K562 (cell line): ENCODE results near the gene PLEKHF1. TPM values are rescaled to one million over a fixed set of nuclear protein-coding genes. Genes with fewer than 3 reads are reported as not detected.

Source experiments
- BRCA1 ChIP-seq, 2 experiments: fragments of 450-650 bp in 1 of 2; sonication (generic) in 1 of 2; formaldehyde crosslinking in 1 of 2; IDR thresholded peaks; 2 replicates each; pipeline versions ENCODE4 v1.5.0 to v1.6.1; 2017 to 2020; ENCODE audit warnings: mild to moderate bottlenecking in 1 of 2, missing genetic modification reagents in 1 of 2
- CHD4 ChIP-seq: fragments of 200-600 bp; sonication (generic); IDR thresholded peaks from 3 replicates; pipeline ENCODE4 v1.6.1; 2012; ENCODE audit warnings: low read depth, mild to moderate bottlenecking, mixed read lengths, low read length, inconsistent platforms; ENCODE audit not compliant: insufficient read depth, insufficient replicate concordance, poor library complexity, severe bottlenecking
- HDAC8 ChIP-seq: fragments of 450-650 bp; IDR thresholded peaks from 2 replicates; pipeline ENCODE4 v1.6.1; 2016; ENCODE audit warnings: mild to moderate bottlenecking, missing genetic modification characterization, moderate library complexity, missing compliant biosample characterization
- HMG20A ChIP-seq: fragments of 450-650 bp; formaldehyde crosslinking; conservative IDR thresholded peaks from 2 replicates; pipeline ENCODE4 v1.4.0; 2020; ENCODE audit warnings: mild to moderate bottlenecking, mixed read lengths
- NFIC ChIP-seq: fragments of 450-650 bp; IDR thresholded peaks from 2 replicates; pipeline ENCODE4 v1.6.1; 2017; ENCODE audit warnings: mild to moderate bottlenecking, inconsistent platforms
- NR2F6 ChIP-seq: fragments of 450-650 bp; formaldehyde crosslinking; IDR thresholded peaks from 2 replicates; pipeline ENCODE4 v1.4.0; 2020; ENCODE audit warnings: mild to moderate bottlenecking
- PHF8 ChIP-seq: fragments of 200-600 bp; sonication (generic); IDR thresholded peaks from 2 replicates; pipeline ENCODE4 v1.6.1; 2012; ENCODE audit warnings: mixed run types, mild to moderate bottlenecking, inconsistent platforms, low read length, moderate library complexity, borderline replicate concordance
- POLR2H ChIP-seq: IDR thresholded peaks from 2 replicates; pipeline ENCODE4 v1.6.1; 2016; ENCODE audit warnings: missing genetic modification characterization, low read depth, mild to moderate bottlenecking, control low read depth, missing compliant biosample characterization, moderate library complexity
- TBP ChIP-seq: optimal IDR thresholded peaks from 2 replicates; pipeline ENCODE3; 2011; ENCODE audit warnings: low read depth, low read length, improper control_type of control experiment
- TCFL5 ChIP-seq: fragments of 250-450 bp; sonication (Bioruptor Pico); conservative IDR thresholded peaks from 2 replicates; pipeline ENCODE4 v1.6.1; 2021; ENCODE audit warnings: mild to moderate bottlenecking, moderate library complexity, matching md5 sums
- WHSC1 ChIP-seq: IDR thresholded peaks from one replicate; pipeline ENCODE4 v1.6.1; 2012; ENCODE audit warnings: low read length, control low read depth, inconsistent platforms
- ZC3H8 ChIP-seq: fragments of 450-650 bp; IDR thresholded peaks from 2 replicates; pipeline ENCODE4 v1.6.1; 2017
- ZNF518B ChIP-seq: fragments of 250-450 bp; sonication (Bioruptor Pico); IDR thresholded peaks from 2 replicates; pipeline ENCODE4 v1.5.0; 2021; ENCODE audit warnings: mild to moderate bottlenecking, moderate library complexity
- ZNF696 ChIP-seq: fragments of 250-450 bp; sonication (Bioruptor Pico); conservative IDR thresholded peaks from 2 replicates; pipeline ENCODE4 v1.4.0; 2020; ENCODE audit warnings: mild to moderate bottlenecking, moderate library complexity
- ZNF766 ChIP-seq: fragments of 200-800 bp; sonication (Bioruptor generic); conservative IDR thresholded peaks from 2 replicates; pipeline ENCODE4 v1.6.1; 2016; ENCODE audit warnings: missing genetic modification characterization, missing compliant biosample characterization
- polyA plus RNA-seq, 8 experiments: library from polyadenylated mRNA; depleted of rRNA in 4 of 8; stranded (reverse) in 5 of 8; unstranded in 3 of 8; fragments of >200 nt; fragmentation: Nextera tagmentation in 2 of 8; fragmentation: Illumina TruSeq in 1 of 8; extraction: Ambion mirVana in 2 of 8; extraction: Trizol in 1 of 8; gene quantifications; 2 replicates each; pipeline versions ENCODE4 v1.2.1 to v1.2.3, GENCODE V29; 2011 to 2014; ENCODE audit warnings: inconsistent platforms in 1 of 8, missing spikeins in 1 of 8
- total RNA-seq, 7 experiments: library from RNA; depleted of rRNA in 6 of 7; stranded (reverse); fragments of >200 nt in 6 of 7; fragmentation: Illumina TruSeq in 2 of 7; extraction: Trizol in 2 of 7; gene quantifications; 2 replicates each; pipeline versions ENCODE4 v1.2.1 to v1.2.3, GENCODE V29; 2011 to 2021; ENCODE audit warnings: low replicate concordance in 1 of 7
- TF ChIP-seq, protein P1 (sequence below), 2 experiments: fragments of 450-650 bp in 1 of 2; IDR thresholded peaks; 2 replicates each; pipeline ENCODE4 v1.6.1; 2011 to 2017; ENCODE audit warnings: low read depth in 2 of 2, antibody characterized with exemption in 1 of 2, borderline replicate concordance in 1 of 2, low read length in 1 of 2, mild to moderate bottlenecking in 1 of 2, mixed read lengths in 1 of 2; ENCODE audit not compliant: control insufficient read depth in 1 of 2
- TF ChIP-seq, protein P2 (sequence below): fragments of 250-450 bp; sonication (Bioruptor Pico); IDR thresholded peaks from 2 replicates; pipeline ENCODE4 v1.6.1; 2021; ENCODE audit warnings: mild to moderate bottlenecking
- TF ChIP-seq, protein P3 (sequence below): sonication (generic); formaldehyde crosslinking; IDR thresholded peaks from 2 replicates; pipeline ENCODE4 v1.8.0; 2022; ENCODE audit warnings: mild to moderate bottlenecking, missing genetic modification reagents

The PLEKHF1 gene
- total and polyA plus RNA-seq, 9 of the 15 experiments (the other 6 are each of a cell fraction or from before 2014, with no cell fraction given): 0.07 to 13.4 (median 3.9) TPM; not detected in 1

DNA sequence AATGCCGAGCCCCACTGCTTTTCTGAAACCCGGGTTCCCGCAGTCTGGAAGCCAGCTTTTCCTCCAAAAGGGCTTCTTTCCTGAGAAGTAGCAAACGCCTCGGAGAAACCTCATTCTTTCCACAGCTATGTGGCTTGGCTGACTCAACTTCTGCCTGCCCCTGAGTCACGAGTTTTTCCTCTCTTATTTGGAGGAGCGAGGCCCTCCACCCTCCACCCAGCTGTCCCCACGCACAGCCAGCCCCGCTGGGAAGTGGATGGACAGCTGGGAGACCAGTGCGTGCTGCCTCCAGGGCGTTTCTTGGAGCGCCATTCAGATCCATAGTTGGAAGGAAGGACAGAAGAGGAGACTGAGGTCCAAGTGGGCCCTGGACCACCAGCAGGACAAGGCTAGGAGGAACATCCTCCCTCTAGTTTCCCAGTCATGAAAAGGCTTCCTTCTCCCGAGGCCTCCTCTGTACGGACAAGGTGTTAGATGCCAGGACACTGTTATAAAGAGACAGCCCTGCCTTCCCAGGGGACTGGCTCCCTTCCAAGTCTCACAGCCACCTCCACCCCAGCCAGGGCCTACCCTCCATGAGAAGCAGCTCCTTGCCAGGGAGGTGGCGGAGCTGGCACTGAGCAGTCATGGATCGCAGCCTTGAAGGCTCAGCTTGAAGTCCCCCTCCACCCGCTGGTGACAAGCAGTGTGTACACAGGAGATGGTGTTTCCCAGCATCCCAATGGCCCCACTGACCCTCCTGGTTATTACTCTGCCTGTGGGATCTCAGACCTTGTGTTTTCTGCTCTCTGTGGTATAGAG is 2.5 kb upstream of the PLEKHF1 start (continued):
- TF ChIP-seq, protein P1, sequence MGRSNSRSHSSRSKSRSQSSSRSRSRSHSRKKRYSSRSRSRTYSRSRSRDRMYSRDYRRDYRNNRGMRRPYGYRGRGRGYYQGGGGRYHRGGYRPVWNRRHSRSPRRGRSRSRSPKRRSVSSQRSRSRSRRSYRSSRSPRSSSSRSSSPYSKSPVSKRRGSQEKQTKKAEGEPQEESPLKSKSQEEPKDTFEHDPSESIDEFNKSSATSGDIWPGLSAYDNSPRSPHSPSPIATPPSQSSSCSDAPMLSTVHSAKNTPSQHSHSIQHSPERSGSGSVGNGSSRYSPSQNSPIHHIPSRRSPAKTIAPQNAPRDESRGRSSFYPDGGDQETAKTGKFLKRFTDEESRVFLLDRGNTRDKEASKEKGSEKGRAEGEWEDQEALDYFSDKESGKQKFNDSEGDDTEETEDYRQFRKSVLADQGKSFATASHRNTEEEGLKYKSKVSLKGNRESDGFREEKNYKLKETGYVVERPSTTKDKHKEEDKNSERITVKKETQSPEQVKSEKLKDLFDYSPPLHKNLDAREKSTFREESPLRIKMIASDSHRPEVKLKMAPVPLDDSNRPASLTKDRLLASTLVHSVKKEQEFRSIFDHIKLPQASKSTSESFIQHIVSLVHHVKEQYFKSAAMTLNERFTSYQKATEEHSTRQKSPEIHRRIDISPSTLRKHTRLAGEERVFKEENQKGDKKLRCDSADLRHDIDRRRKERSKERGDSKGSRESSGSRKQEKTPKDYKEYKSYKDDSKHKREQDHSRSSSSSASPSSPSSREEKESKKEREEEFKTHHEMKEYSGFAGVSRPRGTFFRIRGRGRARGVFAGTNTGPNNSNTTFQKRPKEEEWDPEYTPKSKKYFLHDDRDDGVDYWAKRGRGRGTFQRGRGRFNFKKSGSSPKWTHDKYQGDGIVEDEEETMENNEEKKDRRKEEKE (IDR thresholded peaks at IDR 0.05; ENCODE audit: borderline replicate concordance in 1 of 2, control insufficient read depth in 1 of 2, low read depth in 2 of 2, low read length in 1 of 2): no peak
- TF ChIP-seq NR2F6 (0 out of 2 replicates have a peak, but pooled peaks have one; percentile 9), BRCA1 (IDR thresholded peaks at IDR 0.05) (no peak), BRCA1 (CRISPR knock-in tag; IDR thresholded peaks at IDR 0.05) (no peak), PHF8 (no peak), ZNF766 (CRISPR knock-in tag) (peak; percentile 97), HDAC8 (no peak; the same call in 1 of the 2 replicates), TBP (no peak), HMG20A (CRISPR knock-in tag) (no peak), NFIC (peak; percentile 61), ZC3H8 (no peak), TCFL5 (CRISPR knock-in tag) (no peak; the same call in 1 of the 2 replicates), ZNF518B (no peak), ZNF696 (no peak), POLR2H (tag) (no peak), WHSC1 (no peak), CHD4 (no peak)
- TF ChIP-seq, protein P2, sequence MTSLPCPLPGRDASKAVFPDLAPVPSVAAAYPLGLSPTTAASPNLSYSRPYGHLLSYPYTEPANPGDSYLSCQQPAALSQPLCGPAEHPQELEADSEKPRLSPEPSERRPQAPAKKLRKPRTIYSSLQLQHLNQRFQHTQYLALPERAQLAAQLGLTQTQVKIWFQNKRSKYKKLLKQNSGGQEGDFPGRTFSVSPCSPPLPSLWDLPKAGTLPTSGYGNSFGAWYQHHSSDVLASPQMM (CRISPR knock-in tag): no peak
- TF ChIP-seq, protein P3, sequence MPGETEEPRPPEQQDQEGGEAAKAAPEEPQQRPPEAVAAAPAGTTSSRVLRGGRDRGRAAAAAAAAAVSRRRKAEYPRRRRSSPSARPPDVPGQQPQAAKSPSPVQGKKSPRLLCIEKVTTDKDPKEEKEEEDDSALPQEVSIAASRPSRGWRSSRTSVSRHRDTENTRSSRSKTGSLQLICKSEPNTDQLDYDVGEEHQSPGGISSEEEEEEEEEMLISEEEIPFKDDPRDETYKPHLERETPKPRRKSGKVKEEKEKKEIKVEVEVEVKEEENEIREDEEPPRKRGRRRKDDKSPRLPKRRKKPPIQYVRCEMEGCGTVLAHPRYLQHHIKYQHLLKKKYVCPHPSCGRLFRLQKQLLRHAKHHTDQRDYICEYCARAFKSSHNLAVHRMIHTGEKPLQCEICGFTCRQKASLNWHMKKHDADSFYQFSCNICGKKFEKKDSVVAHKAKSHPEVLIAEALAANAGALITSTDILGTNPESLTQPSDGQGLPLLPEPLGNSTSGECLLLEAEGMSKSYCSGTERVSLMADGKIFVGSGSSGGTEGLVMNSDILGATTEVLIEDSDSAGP (CRISPR knock-in tag): no peak
